NK-92 treated with Interleukin-12 subunit alpha and Interleukin-12 subunit beta, amount 100 ng/mL, for 24 hours (cell line): Measurements from ENCODE around the gene DEF6.
A peak's percentile ranks its signal among the peaks of the same experiment; 100 is the strongest.
"Not testable (repeated sequence)": the region's sequence is repeated elsewhere in the genome, so short reads cannot be mapped to it uniquely, and the experiment has no call there.

Source experiments
- DNase-seq: peaks from one replicate; lab custom pipeline; 2025; lab: John Stamatoyannopoulos, UW

Gene DEF6

DNA sequence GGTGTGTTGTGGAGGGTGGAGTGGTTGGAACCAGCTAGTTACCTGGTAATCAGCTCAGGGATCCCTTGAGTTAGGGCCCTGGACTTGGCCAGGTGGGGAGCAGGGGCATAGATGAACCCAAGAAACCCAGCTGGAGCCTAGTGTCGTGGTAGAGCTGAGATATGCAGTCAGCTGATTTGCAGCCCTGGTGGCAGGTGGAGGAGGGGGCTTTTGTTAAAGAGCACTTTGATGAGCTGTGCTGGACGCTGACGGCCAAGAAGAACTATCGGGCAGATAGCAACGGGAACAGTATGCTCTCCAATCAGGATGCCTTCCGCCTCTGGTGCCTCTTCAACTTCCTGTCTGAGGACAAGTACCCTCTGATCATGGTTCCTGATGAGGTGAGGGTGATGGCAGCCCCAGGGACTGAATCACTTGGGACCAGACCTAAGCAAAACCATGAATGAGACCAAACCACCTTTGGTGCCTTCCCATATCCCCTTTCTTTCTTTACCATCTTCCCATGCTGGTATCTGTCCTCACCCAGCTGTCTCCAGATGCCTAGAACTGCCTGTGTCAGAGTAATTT is 12.7 kb downstream of the DEF6 start:
- no peak for DNase-seq

DNA sequence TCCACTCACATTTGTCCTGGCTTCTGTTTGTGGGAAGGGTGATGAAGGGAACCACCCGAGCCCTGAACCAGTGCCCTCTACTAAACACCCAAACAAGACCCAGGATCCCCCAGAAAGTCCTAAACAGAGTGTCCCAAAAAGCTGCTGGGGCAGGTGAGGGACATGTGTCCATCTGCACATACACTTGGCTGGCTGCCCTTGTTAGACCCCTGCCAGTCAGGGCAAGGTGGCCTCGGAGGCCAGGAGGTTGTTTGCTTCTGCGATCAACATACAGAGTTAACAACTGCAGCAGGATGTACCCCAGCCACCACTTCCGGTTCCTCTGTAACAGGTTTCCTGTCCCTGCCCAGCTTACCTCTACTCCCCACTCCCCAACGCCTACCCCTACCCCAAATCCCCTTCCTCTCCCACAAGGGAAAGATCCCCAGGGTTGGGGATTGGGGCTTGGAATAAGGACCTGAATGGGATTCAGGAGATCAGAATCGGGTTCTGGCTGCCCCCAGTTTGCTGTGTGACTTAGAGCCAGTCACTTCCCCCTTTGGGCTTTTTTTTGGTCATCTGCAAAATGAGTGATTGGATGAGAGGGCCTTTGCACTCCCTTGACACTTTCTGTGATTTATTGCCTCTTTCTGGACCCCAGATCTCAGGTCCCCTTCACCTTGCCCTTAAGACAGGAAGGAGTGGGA is 13.9 kb downstream of the DEF6 start:
- peak; percentile 41 for DNase-seq

DNA sequence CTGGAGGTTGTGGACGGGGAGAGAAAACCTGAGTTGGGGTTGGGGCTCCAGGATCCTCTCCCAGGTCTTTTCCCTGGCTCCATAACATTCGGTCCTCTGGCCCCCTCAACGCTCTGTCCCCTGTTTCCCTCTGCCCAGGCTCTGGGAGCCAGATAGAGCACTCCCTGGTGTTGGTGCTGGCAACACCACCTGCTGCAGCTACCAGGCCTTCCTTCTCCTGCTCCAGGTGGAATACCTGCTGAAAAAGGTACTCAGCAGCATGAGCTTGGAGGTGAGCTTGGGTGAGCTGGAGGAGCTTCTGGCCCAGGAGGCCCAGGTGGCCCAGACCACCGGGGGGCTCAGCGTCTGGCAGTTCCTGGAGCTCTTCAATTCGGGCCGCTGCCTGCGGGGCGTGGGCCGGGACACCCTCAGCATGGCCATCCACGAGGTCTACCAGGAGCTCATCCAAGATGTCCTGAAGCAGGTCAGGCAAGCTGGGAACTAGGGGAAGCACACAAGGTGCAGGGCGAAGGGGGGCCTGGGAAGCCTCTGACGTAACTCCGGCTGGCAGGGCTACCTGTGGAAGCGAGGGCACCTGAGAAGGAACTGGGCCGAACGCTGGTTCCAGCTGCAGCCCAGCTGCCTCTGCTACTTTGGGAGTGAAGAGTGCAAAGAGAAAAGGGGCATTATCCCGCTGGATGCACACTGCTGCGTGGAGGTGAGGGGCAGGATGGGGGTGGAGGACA is 14.6 kb downstream of the DEF6 start:
- no peak for DNase-seq

GRCh38 chr6:35312807-35313206 is 15.2 kb downstream of the DEF6 start:
- no peak for DNase-seq

- no peak for DNase-seq
Measured at GRCh38 chr6:35317483-35318195, 20.0 kb downstream of the DEF6 start.

GRCh38 chr6:35318196-35319171 is 20.9 kb downstream of the DEF6 start:
- DNase-seq = no peak

GRCh38 chr6:35319346-35320030 is 21.9 kb downstream of the DEF6 start:
- no peak for DNase-seq

DNA sequence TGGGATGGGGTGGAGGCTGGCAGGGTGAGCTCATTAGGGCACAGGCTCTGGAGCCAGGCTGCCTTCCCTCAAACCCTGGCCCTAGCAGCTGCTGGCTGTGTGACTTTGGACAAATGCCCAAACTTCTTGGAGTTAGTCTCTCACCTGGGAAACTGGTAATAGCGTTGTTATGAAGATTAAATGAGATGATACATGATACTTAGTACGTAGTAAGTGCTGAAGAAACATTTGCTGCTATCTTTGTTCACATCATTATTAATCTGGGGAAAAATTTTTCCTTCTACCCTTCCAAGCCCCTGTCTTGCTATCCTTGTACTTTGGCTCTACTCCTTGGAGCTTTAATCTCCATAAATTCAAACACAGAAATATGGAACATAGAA is 22.4 kb downstream of the DEF6 start:
- no peak for DNase-seq

GRCh38 chr6:35321091-35321490 is 23.5 kb downstream of the DEF6 start:
- DNase-seq = no peak

- peak; percentile 69 for DNase-seq
Measured at GRCh38 chr6:35327349-35328027, 29.9 kb downstream of the DEF6 start.

- no peak for DNase-seq
Measured at GRCh38 chr6:35328108-35328723, 30.6 kb downstream of the DEF6 start.

GRCh38 chr6:35328965-35329364 is 31.3 kb downstream of the DEF6 start:
- not testable (repeated sequence) for DNase-seq

DNA sequence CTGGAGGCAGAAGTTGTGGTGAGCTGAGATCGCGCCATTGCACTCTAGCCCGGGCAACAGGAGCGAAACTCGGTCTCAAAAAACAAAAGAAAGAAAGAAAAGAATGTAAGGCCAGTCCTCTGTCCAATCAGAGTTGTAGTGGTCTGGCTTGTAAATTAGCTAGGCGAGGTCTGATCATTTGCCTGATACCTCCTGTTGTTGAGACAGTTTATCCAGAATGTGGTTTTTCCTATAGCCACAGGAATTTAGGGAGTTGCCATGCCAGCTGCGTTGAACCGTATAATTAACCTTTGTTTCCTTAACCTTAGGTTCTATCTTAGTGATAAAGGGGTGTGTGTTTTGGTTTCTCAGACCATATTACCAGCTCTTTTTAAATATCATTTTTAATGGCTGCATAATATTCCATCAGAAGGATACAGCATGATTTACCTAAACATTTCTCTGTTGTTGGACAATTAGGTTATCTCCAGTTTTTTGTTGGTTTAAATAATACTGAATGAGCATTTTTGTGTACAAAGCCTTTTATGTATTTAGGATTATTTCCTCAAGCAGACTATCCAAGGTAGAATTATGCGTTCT is 33.0 kb downstream of the DEF6 start:
- no peak for DNase-seq

GRCh38 chr6:35332074-35332887 is 34.7 kb downstream of the DEF6 start:
- not testable (repeated sequence) for DNase-seq

- DNase-seq = no peak
Measured at GRCh38 chr6:35341557-35341956, 43.9 kb downstream of the DEF6 start.

DNA sequence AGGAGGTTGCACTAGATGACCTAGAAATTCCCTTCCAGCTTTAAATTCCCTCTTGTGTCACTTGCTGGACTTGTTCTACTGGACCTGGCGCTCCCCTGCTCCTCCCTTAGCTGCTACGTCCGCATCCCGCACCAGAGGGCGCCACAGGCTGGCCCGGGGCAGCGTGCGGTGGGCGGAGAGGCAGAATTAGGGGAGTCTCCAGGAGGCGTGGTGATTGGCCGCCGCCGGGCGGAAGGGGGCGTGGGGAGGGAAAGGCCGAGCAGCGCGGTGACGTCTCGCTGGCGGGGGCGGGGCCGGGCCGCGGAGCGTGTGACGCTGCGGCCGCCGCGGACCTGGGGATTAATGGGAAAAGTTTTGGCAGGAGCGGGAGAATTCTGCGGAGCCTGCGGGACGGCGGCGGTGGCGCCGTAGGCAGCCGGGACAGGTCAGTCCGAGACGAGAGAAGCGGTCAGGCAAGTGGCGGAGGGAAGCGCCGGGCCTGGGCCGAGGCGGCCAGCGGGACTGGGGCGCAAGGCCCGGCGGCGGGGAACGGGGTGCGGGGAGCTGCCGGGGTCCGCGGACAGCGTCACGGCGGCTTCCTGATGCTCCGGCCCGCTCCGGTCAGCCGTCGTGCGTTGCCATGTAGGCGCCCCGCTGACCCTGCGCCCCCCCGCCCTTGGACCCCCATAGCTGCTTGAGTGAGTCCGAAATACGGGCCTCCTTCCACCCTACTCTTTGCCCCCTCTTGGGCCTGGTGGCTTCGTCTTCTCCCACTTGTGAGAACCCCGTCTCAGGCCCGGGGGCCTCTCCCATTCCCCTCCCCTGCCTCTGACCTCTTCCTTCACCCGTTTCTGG is 44.9 kb downstream of the DEF6 start, which contains the start of gene PPARD:
Gene PPARD (plus strand): TSS at position 301 of the 834 bp plus-strand sequence. CDS start 68,530 bp downstream, outside the sequence.
- peak; percentile 94 for DNase-seq

- DNase-seq = no peak
Measured at GRCh38 chr6:35343092-35343834, 45.6 kb downstream of the DEF6 start.
